MM.1S (cell line): ENCODE measurements around the gene WSB2.

ENCODE experiments used
- DNase-seq: peaks from one replicate; pipeline ENCODE4 v3.0.0-alpha.2; 2015
- H2AFZ ChIP-seq: fragments of 300-600 bp; sonication (generic); 2 replicates; pipeline ENCODE4 v1.6.0; 2016; ENCODE audit warnings: antibody characterized with exemption, low read length
- H3F3A ChIP-seq: fragments of 300-600 bp; sonication (generic); 2 replicates; pipeline ENCODE4 v1.6.1; 2016; ENCODE audit warnings: mild to moderate bottlenecking, antibody characterized with exemption, low read length, moderate library complexity, mixed read lengths; ENCODE audit not compliant: insufficient read depth
- H3K27ac ChIP-seq: fragments of 300-600 bp; sonication (generic); 2 replicates; pipeline ENCODE4 v1.5.1; 2016; ENCODE audit warnings: mild to moderate bottlenecking, low read length
- H3K27me3 ChIP-seq: fragments of 300-600 bp; sonication (generic); replicated peaks from 2 replicates; pipeline ENCODE4 v1.6.0; 2016; ENCODE audit warnings: low read length; ENCODE audit not compliant: insufficient read depth
- H3K36me3 ChIP-seq: fragments of 300-600 bp; sonication (generic); replicated peaks from 2 replicates; pipeline ENCODE4 v1.6.1; 2016; ENCODE audit warnings: mild to moderate bottlenecking, low read length, mixed read lengths; ENCODE audit not compliant: insufficient read depth
- H3K4me1 ChIP-seq: fragments of 300-600 bp; sonication (generic); 2 replicates; pipeline ENCODE4 v1.6.1; 2016; ENCODE audit warnings: low read length, mixed read lengths
- H3K4me2 ChIP-seq: fragments of 300-600 bp; sonication (generic); 2 replicates; pipeline ENCODE4 v1.6.0; 2016; ENCODE audit warnings: low read depth, low read length
- H3K4me3 ChIP-seq: fragments of 300-600 bp; sonication (generic); 2 replicates; pipeline ENCODE4 v1.5.1; 2016; ENCODE audit warnings: low read length, mixed read lengths
- H3K79me2 ChIP-seq: fragments of 300-600 bp; sonication (generic); 2 replicates; pipeline ENCODE4 v1.6.1; 2016; ENCODE audit warnings: mixed run types, low read length, mixed read lengths
- H3K9ac ChIP-seq: fragments of 300-600 bp; sonication (generic); 2 replicates; pipeline ENCODE4 v1.6.1; 2016; ENCODE audit warnings: low read length, mixed read lengths
- H3K9me2 ChIP-seq: fragments of 300-600 bp; sonication (generic); replicated peaks from 2 replicates; pipeline ENCODE4 v1.6.1; 2016; ENCODE audit warnings: mild to moderate bottlenecking, low read length, mixed read lengths; ENCODE audit not compliant: insufficient read depth
- H3K9me3 ChIP-seq: fragments of 300-600 bp; sonication (generic); replicated peaks from 2 replicates; pipeline ENCODE4 v1.6.1; 2016; ENCODE audit warnings: mild to moderate bottlenecking, low read length, mixed read lengths; ENCODE audit not compliant: insufficient read depth
- H4K20me1 ChIP-seq: fragments of 300-600 bp; sonication (generic); 2 replicates; pipeline ENCODE4 v1.6.1; 2016; ENCODE audit warnings: mild to moderate bottlenecking, low read length, moderate library complexity, mixed read lengths; ENCODE audit not compliant: insufficient read depth
- CTCF ChIP-seq: fragments of 300-600 bp; sonication (generic); IDR thresholded peaks from 2 replicates; pipeline ENCODE4 v1.5.1; 2016; ENCODE audit warnings: antibody characterized with exemption, low read length, mixed read lengths
- EZH2 ChIP-seq: fragments of 300-600 bp; sonication (generic); optimal IDR thresholded peaks from 2 replicates; pipeline ENCODE3; 2017; ENCODE audit warnings: low read depth, mild to moderate bottlenecking, antibody characterized with exemption, low read length, mixed read lengths
- EZH2phosphoT487 ChIP-seq: fragments of 300-600 bp; sonication (generic); IDR thresholded peaks from 2 replicates; pipeline ENCODE4 v1.6.1; 2018; ENCODE audit warnings: antibody characterized with exemption, low read length

The WSB2 gene

GRCh38 chr12:118061011-118061872 is at the start of gene WSB2:
WSB2 (minus strand) TSS chr12:118061179; CDS start chr12:118061048, 131 bp downstream.
- Histone ChIP-seq H3K9ac (peak within 1 kb of the TSS; percentile 42; the same call in 1 of the 2 replicates), H3K79me2 (no peaks in the 10 kb centered on the region), H3K36me3 (no peaks in the 10 kb centered on the region), H3K4me3 (peak within 1 kb of the TSS; percentile 67), H3F3A (no peaks in the 10 kb centered on the region), H3K9me2 (no peaks in the 10 kb centered on the region), H3K4me2 (peak within 1 kb of the TSS; percentile 69), H4K20me1 (no peaks in the 10 kb centered on the region), H2AFZ (peak within 1 kb of the TSS; percentile 70), H3K9me3 (no peaks in the 10 kb centered on the region), H3K27me3 (no peaks in the 10 kb centered on the region), H3K4me1 (no peaks in the 10 kb centered on the region), H3K27ac (no peak within 1 kb of the TSS)
- DNase-seq: peak; percentile 6
- no peak for TF ChIP-seq EZH2
- TF ChIP-seq CTCF: no peak
- TF ChIP-seq EZH2phosphoT487: no peak

- no peak overlapping the region for H2AFZ ChIP-seq
- TF ChIP-seq EZH2phosphoT487: no peak
- TF ChIP-seq CTCF: no peak
- TF ChIP-seq EZH2: no peak
- H3K27me3 ChIP-seq: no peaks in the 10 kb centered on the region
- H3K79me2 ChIP-seq: no peaks in the 10 kb centered on the region
- no peaks in the 10 kb centered on the region for H4K20me1 ChIP-seq
- H3K9me3 ChIP-seq: no peaks in the 10 kb centered on the region
- H3K4me1 ChIP-seq: no peaks in the 10 kb centered on the region
- no peak overlapping the region for H3K4me2 ChIP-seq
- H3K9ac ChIP-seq: no peak overlapping the region
- no peak for DNase-seq
- H3K9me2 ChIP-seq: no peaks in the 10 kb centered on the region
- no peak overlapping the region for H3K27ac ChIP-seq
- no peak overlapping the region for H3K4me3 ChIP-seq
- H3K36me3 ChIP-seq: no peaks in the 10 kb centered on the region
- H3F3A ChIP-seq: no peaks in the 10 kb centered on the region
Observed at GRCh38 chr12:118109088-118109487, 48.1 kb upstream of the WSB2 start.

GRCh38 chr12:118107694-118108093 is 46.7 kb upstream of the WSB2 start:
- Histone ChIP-seq H3K9ac (no peak overlapping the region), H3K4me3 (no peak overlapping the region), H3K27me3 (no peaks in the 10 kb centered on the region), H3F3A (no peaks in the 10 kb centered on the region), H3K36me3 (no peaks in the 10 kb centered on the region), H2AFZ (no peak overlapping the region), H3K4me2 (no peak overlapping the region), H3K9me2 (no peaks in the 10 kb centered on the region), H3K79me2 (no peaks in the 10 kb centered on the region), H3K9me3 (no peaks in the 10 kb centered on the region), H3K4me1 (no peaks in the 10 kb centered on the region), H4K20me1 (no peaks in the 10 kb centered on the region), H3K27ac (no peak overlapping the region)
- TF ChIP-seq CTCF (no peak), EZH2phosphoT487 (no peak)
- DNase-seq: no peak
